Activated T-helper 2 cell treated with anti-CD3 and anti-CD28 coated beads, Interferon-gamma antibody, Interleukin-2, Interleukin-4, amounts not matched to agents 10 μg/mL and 5 μg/mL and 100 μg/mL, durations not matched to agents 14 hours and 24 hours and 36 hours (primary cell): ENCODE results near the gene TTLL11. TPM values are rescaled to one million over a fixed set of nuclear protein-coding genes. Genes with fewer than 3 reads are reported as not detected.

ENCODE experiments used
- DNase-seq: peaks from one replicate; pipeline ENCODE4 v3.0.0; 2021; ENCODE audit warnings: low spot score
- H3K27ac Mint-ChIP-seq: one replicate; pipeline ENCODE4 v1.8.0; 2021; ENCODE audit warnings: mixed read lengths
- H3K27me3 Mint-ChIP-seq: one replicate; pipeline ENCODE4 v1.8.0; 2021; ENCODE audit warnings: low read depth, mixed read lengths
- H3K36me3 Mint-ChIP-seq: one replicate; pipeline ENCODE4 v1.8.0; 2021; ENCODE audit warnings: low read depth, mixed read lengths
- H3K4me1 Mint-ChIP-seq: one replicate; pipeline ENCODE4 v1.8.0; 2021; ENCODE audit warnings: low read depth, mixed read lengths
- H3K4me3 Mint-ChIP-seq: one replicate; pipeline ENCODE4 v1.8.0; 2021; ENCODE audit warnings: low read depth, mild to moderate bottlenecking, moderate library complexity, mixed read lengths
- H3K9me3 Mint-ChIP-seq: one replicate; pipeline ENCODE4 v1.8.0; 2021; ENCODE audit warnings: mixed read lengths
- intact Hi-C: fragments of 100-400 bp; cut with micrococcal nuclease; formaldehyde crosslinking; loops from one replicate; pipeline ENCODE4 v1.15.1; 2023
- total RNA-seq: library from RNA; stranded (reverse); gene quantifications from 2 replicates; pipeline ENCODE4 v1.2.3, GENCODE V29; 2022

Gene TTLL11
- total RNA-seq, 1 donor from 2014 or later: 2.2 TPM

DNA sequence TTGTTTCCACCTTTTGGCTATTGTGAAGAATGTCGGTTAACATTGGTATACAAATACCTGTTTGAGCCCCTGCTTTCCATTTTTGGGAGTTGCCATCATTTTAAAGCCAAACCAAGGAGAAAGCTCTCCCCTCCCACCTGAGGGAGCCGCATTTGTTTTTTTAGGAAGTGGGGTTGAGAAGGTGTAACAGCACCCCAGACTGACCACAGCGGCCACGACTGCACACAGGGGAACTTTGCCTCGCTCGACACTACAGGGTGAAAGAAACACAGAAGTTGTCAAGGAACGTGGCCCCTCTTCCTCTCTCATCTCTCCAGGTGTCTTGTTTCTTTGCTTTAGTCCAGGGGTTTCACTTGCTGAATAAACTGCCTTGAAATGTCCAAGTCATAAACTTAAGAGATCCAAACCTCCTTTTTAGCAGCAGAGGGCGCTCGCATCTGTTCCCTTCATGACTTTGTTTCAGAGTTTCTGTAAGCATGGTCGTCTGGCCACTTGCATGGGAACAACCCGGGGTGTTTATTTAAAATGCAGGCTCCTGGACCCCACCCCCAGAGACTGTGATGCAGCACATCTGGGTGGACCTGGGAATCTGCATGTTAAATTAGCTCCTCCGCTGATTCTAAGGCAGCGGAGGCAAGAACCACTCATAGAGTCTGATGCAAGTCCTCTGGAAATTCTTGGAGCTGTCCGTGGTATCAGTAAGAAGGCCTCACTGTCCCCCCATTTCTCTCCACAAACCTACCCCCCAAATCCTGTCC lies 2.1 kb upstream of the TTLL11 start:
- no peaks in the 10 kb centered on the region for H3K36me3 Mint-ChIP-seq

GRCh38 chr9:122091682-122092592 lies 1.2 kb downstream of the TTLL11 start:
- intact Hi-C loops: loop anchor here (2.0 to 10.0 kb wide), 3 partner anchors 67 to 363 kb away; partner anchors contain the start of genes MORN5, MRRF, NDUFA8 and RBM18
- Mint-ChIP-seq H3K9me3 (no peaks in the 10 kb centered on the region), H3K36me3 (no peaks in the 10 kb centered on the region), H3K4me1 (peaks cover 19% of the 10 kb centered on the region), H3K27ac (peak overlapping the region; percentile 35), H3K4me3 (peak overlapping the region; percentile 87), H3K27me3 (peaks cover 15% of the 10 kb centered on the region)
- no peak for DNase-seq

More for the DNA sequence above, 2.1 kb upstream of the TTLL11 start:
- Mint-ChIP-seq H3K9me3 (no peaks in the 10 kb centered on the region), H3K4me3 (peak overlapping the region; percentile 19), H3K4me1 (peaks cover 21% of the 10 kb centered on the region), H3K27me3 (peaks cover 24% of the 10 kb centered on the region), H3K27ac (no peak overlapping the region)
- intact Hi-C loops: loop anchor here (1.0 to 10.0 kb wide), 2 partner anchors 255 to 360 kb away; no protein-coding TSS in a partner anchor
- DNase-seq: peak; percentile 27

DNA sequence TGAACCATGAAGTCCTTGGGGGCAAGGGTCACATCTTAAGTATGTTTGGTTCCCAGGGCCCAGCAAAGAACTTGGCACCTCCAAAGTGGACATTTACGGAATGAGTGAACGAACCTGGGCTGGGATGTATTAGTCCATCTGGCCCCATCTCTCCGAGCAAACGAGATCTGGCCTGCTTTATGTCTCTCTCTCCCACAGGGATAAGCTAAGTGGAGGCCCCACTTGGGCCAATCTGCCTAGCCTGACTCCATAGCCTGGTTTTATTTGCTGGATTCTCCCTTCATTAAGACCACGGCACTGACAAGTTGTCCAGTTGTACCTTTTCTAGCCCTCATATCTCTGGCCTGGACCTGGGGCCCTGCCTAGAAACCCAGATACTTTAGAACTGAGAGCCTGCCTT lies 2.1 kb downstream of the TTLL11 start:
- H3K9me3 Mint-ChIP-seq: no peaks in the 10 kb centered on the region
- DNase-seq: no peak
- intact Hi-C loops: loop anchor here (10.0 kb wide), 1 partner anchor 364 kb away; no protein-coding TSS in a partner anchor
- no peak overlapping the region for H3K27ac Mint-ChIP-seq
- H3K36me3 Mint-ChIP-seq: no peaks in the 10 kb centered on the region
- H3K4me3 Mint-ChIP-seq: peak overlapping the region; percentile 87
- peaks cover 9% of the 10 kb centered on the region for H3K27me3 Mint-ChIP-seq
- peaks cover 19% of the 10 kb centered on the region for H3K4me1 Mint-ChIP-seq

DNA sequence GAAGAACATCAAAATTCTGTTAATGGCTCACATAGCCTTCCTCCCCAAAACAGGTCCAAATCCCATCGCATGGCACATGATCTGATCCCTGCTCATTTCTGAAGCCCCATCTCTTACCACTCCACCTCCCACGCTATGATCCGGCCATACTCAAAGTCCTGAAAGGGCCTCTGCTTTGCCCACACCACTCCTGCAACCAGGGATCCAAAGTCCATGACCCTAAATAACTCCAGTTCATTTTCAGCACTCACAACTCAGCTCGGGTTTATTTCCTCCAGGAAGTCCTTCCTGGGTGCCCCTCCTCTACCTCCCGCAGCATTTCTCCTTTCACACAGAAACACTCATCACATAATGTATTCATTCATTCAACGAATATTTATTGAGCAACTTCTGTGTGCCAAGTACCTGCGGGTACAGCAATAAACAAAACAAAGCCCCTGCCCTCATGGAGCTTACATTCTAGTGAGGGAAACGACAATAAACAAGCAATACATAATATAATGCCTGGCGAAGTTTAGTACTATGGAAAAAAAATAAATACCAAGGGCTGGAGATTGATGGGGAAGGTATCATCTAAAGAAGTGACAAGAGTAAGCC lies 2.7 kb downstream of the TTLL11 start:
- Mint-ChIP-seq H3K27me3 (peaks cover 12% of the 10 kb centered on the region), H3K9me3 (no peaks in the 10 kb centered on the region), H3K27ac (no peak overlapping the region), H3K36me3 (no peaks in the 10 kb centered on the region), H3K4me1 (peaks cover 17% of the 10 kb centered on the region), H3K4me3 (no peak overlapping the region)
- no peak for DNase-seq
- intact Hi-C loops: loop anchor here (10.0 kb wide), 1 partner anchor 364 kb away; no protein-coding TSS in a partner anchor

- Mint-ChIP-seq H3K9me3 (no peaks in the 10 kb centered on the region), H3K27ac (no peak overlapping the region), H3K27me3 (peaks cover 5% of the 10 kb centered on the region), H3K4me3 (no peak overlapping the region), H3K4me1 (peaks cover 12% of the 10 kb centered on the region), H3K36me3 (no peaks in the 10 kb centered on the region)
- DNase-seq: no peak
- intact Hi-C loops: no loop called here
Measured at GRCh38 chr9:122088880-122089706, 4.0 kb downstream of the TTLL11 start.

DNA sequence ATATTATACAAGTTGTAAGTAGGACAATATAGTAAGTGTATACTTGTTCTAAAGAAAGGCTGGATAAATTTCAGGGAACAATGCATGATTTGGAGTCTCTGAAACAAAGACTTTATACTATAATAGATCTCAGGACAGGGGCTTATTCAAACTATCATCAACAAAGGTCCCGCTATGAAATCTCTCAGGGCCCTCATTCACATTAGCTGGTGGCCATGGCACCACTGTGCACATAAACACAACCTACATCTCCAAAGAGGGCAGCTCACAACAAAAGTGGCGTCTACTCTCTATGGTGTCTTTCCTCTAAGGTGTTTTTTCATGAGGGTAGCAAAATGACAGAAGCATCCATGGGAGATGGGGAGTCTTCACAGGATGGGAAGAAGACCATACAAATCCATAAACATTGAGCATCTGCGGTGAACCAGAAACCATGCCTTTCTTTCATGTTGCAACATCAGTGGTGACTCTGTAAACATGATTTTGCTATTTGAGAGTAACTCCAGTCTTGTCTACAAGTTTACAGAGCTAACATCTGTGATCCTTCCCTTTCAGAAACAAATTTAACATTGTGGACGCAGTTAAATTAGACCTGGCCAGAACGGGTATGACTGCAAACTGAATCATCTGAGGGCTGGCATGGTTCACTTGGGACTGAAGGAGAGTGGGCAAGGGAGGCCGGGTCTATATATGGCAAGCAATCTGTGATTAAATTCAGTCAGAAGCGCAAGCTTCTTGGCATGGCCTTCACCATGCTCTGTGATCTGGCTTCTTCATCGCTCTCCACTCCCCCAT lies 5.5 kb downstream of the TTLL11 start:
- H3K4me3 Mint-ChIP-seq: no peak overlapping the region

DNA sequence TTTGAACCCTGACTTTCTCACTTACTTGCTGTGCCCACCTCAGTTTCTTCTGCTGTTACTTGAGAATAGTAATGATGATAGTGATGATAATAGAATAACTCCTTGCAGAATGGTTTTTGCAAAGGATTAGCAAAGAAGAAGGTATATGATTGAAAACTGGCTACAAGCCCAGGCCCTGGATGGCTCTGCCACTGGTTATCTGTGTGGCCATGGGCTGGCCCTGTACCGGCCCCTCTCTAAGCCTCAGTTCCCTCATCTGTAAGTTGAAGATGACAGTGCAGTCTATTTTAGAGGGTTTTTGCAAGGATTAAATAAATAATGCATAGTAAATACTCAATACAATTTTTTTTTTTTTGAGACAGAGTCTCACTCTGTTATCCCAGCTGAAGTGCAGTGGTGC lies 6.2 kb downstream of the TTLL11 start:
- H3K4me1 Mint-ChIP-seq: peaks cover 7% of the 10 kb centered on the region

More for the DNA sequence above, 5.5 kb downstream of the TTLL11 start:
- Mint-ChIP-seq H3K4me1 (peaks cover 11% of the 10 kb centered on the region), H3K27ac (no peak overlapping the region), H3K9me3 (no peaks in the 10 kb centered on the region), H3K27me3 (peaks cover 3% of the 10 kb centered on the region), H3K36me3 (no peaks in the 10 kb centered on the region)
- intact Hi-C loops: no loop called here
- DNase-seq: no peak

GRCh38 chr9:122085260-122085659 lies 7.8 kb downstream of the TTLL11 start:
- Mint-ChIP-seq H3K27me3 (peaks cover 3% of the 10 kb centered on the region), H3K4me3 (no peak overlapping the region), H3K9me3 (no peaks in the 10 kb centered on the region), H3K36me3 (no peaks in the 10 kb centered on the region), H3K4me1 (no peaks in the 10 kb centered on the region), H3K27ac (no peak overlapping the region)
- DNase-seq: no peak
- intact Hi-C loops: no loop called here

More for the DNA sequence above, 6.2 kb downstream of the TTLL11 start:
- H3K27ac Mint-ChIP-seq: no peak overlapping the region
- intact Hi-C loops: no loop called here
- H3K27me3 Mint-ChIP-seq: peaks cover 3% of the 10 kb centered on the region
- H3K9me3 Mint-ChIP-seq: no peaks in the 10 kb centered on the region
- no peaks in the 10 kb centered on the region for H3K36me3 Mint-ChIP-seq
- no peak overlapping the region for H3K4me3 Mint-ChIP-seq
- no peak for DNase-seq

GRCh38 chr9:122084026-122084675 lies 9.0 kb downstream of the TTLL11 start:
- DNase-seq: no peak
- no peaks in the 10 kb centered on the region for H3K36me3 Mint-ChIP-seq

DNA sequence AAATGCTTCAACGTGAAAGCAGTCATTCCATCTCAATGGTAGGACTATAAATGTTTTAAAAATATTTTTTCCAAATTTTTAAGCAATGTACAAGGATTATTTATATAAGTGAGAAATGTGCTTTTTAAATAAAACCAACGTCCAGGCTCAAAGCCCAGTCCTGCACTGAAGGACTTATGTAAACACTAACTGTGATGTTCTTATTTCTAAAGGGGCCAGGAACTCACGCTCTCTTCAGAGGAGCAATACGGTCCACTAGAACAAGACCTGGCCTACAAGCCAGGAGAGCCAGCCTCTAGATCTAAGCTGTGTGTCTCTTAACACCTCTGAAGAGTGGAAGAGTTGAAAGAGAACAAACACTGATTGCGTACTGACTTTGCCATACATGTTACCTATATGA lies 12.1 kb downstream of the TTLL11 start:
- Mint-ChIP-seq H3K4me1 (no peaks in the 10 kb centered on the region), H3K4me3 (no peak overlapping the region), H3K36me3 (no peaks in the 10 kb centered on the region), H3K27ac (no peak overlapping the region), H3K9me3 (peaks cover 20% of the 10 kb centered on the region), H3K27me3 (peaks cover 5% of the 10 kb centered on the region)
- no peak for DNase-seq
- intact Hi-C loops: no loop called here

More at GRCh38 chr9:122084026-122084675, 9.0 kb downstream of the TTLL11 start:
- peaks cover 3% of the 10 kb centered on the region for H3K27me3 Mint-ChIP-seq
- H3K27ac Mint-ChIP-seq: no peak overlapping the region
- no peaks in the 10 kb centered on the region for H3K4me1 Mint-ChIP-seq
- H3K9me3 Mint-ChIP-seq: no peaks in the 10 kb centered on the region
- no peak overlapping the region for H3K4me3 Mint-ChIP-seq
- intact Hi-C loops: no loop called here

DNA sequence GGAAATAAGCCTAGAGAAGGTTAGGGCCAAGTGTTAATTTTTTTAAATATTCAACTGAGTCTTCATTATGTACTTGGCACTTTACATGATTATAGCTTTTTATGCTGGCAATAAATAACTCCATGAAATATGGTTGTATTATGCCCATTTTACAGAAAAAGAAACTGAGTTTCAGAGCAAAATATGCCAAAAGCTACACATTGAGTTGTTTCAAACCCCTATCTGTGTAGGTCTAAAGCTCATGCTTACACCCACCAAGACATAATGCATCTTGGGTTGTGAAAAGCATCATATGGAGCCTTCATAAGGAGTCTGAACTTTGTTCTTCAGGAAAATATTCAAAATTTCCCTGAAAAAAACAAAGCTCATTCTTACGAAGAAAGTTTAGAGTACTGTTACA lies 14.6 kb downstream of the TTLL11 start:
- DNase-seq: no peak
- Mint-ChIP-seq H3K27ac (no peak overlapping the region), H3K4me3 (no peak overlapping the region), H3K4me1 (no peaks in the 10 kb centered on the region), H3K36me3 (no peaks in the 10 kb centered on the region), H3K27me3 (peaks cover 1% of the 10 kb centered on the region), H3K9me3 (peaks cover 20% of the 10 kb centered on the region)
- intact Hi-C loops: no loop called here
